Ramos (cell line): ENCODE results near the gene SIRPG.
"Not testable (repeated sequence)": the region's sequence is repeated elsewhere in the genome, so short reads cannot be mapped to it uniquely, and the experiment has no call there.

Experiments
- in situ Hi-C: fragments of 300-500 bp; cut with MboI; formaldehyde crosslinking; loops from one replicate; pipeline ENCODE4 v1.14.3; 2022; ENCODE audit warnings: low sequenced_read_pairs; ENCODE audit not compliant: unreplicated experiment

The SIRPG gene

DNA sequence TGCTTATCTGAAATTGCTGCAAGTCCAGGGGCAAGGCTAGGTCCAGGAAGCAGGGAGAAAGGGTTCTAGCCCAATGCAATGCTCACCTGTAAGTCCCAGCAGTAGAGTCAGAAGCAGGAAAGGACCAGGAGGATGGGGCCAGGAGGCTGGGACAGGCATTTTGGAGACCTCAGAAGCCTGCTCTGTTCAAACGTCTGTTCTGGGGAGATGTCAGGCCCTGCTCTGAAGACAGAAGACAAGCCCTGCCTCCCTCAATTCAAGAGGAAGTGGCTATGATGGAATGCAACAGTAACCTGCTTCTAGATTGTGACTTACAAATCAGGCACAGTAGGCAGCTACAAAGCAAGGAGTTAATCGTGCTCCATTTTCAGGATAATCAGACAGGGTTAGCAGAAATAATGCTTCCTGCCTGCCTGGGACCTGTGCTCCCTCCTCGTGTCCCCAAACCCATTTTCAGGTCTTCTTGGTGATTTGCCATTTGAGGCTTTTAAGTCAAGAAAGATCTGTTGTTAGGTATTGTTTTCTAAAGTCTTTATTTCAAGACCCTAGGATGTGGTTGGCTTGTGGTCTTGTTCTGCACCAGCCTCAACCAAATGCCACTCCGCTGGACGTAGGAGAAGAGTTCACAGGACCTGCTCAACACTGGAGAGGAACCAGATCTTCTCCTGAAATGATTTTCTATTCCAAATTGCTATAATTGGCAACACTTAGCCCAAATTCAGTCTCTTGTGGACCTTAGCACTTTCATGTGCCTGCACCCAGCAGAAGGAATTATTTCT, at the start of gene SIRPG:
Gene SIRPG (minus strand): TSS at position 224 of the 779 bp plus-strand sequence. CDS start 65 bp downstream, at position 159.
- in situ Hi-C loops = no loop called here

GRCh38 chr20:1706887-1707286, 49.3 kb upstream of the SIRPG start:
- in situ Hi-C loops = not testable (repeated sequence)

- in situ Hi-C loops = no loop called here
Measured at GRCh38 chr20:1706079-1706478, 48.5 kb upstream of the SIRPG start.

DNA sequence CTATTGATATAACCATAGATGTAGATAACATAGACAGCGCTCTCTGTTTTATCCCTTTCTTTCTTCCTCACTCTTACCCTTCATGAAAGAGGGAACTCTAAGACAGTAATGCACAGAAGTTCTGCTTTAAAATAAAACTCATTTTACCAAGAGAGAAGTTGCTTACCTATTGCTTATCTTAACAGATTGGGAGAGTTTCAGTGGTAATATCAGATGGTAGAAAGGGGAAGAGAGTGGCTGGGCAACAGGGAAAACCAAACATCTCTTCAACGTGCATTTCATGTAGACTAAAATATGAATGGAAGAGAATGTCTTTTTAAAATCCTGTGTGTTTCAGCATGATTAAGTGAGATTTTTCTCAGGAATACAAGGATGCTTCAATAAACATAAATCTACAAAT, 45.3 kb upstream of the SIRPG start:
- in situ Hi-C loops = no loop called here

- in situ Hi-C loops = no loop called here
Measured at GRCh38 chr20:1702328-1702727, 44.7 kb upstream of the SIRPG start.

GRCh38 chr20:1700990-1701389, 43.4 kb upstream of the SIRPG start:
- in situ Hi-C loops = no loop called here

- in situ Hi-C loops = no loop called here
Measured at GRCh38 chr20:1697592-1697991, 40.0 kb upstream of the SIRPG start.

DNA sequence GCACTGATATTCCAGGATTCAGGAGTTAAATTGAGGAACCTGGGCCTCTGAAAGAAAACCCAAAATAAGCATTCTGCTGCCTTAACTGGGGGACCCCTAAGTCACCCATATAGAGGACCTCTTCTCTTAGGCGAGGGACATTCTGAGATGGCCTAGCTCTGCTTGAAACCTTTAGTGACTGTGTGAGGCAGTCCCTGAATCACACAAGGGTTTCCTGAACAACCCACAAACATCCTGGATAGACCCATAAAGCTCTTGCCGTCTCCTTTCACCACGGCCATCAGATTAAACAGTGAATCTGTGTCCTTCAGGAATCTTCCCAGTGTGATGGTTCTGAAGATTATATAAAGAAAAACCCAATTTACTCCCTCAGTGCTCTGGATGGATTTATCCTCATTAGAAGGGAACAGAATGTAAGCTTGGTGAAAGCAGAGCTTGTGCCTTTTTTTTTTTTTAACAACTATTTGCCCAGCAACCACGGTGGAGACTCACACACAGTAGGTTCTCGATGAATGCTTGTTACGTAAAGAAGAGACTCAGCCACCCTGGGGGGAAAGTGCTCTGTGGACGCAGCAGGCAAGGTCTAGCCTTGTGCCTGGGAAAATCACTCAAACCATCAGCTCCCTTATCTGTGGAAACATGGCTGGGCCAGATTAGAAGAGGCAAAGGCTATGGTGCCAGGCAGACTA, 39.1 kb upstream of the SIRPG start:
- in situ Hi-C loops = no loop called here

GRCh38 chr20:1694672-1695071, 37.1 kb upstream of the SIRPG start:
- in situ Hi-C loops = no loop called here

DNA sequence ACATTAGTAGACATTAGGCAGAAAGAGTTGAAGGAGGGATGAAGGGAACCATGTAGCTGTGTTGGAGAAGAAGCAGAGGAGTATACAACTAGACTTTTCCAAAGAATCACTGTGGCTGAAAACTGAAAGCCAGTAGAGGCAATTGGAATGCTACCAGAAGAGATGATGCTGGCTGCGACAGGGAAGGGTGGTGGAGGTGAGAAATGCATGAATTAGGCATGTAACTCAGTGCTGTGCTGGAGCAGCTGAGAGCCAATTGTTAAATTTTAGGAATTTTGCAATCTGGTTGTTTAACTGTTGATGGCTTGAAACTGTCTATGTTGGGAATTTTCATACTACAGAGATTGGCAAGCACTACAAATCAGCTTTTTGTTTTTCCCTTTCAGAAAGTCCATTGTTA, 35.8 kb upstream of the SIRPG start:
- in situ Hi-C loops = no loop called here

GRCh38 chr20:1689721-1690120, 32.1 kb upstream of the SIRPG start:
- in situ Hi-C loops = no loop called here

DNA sequence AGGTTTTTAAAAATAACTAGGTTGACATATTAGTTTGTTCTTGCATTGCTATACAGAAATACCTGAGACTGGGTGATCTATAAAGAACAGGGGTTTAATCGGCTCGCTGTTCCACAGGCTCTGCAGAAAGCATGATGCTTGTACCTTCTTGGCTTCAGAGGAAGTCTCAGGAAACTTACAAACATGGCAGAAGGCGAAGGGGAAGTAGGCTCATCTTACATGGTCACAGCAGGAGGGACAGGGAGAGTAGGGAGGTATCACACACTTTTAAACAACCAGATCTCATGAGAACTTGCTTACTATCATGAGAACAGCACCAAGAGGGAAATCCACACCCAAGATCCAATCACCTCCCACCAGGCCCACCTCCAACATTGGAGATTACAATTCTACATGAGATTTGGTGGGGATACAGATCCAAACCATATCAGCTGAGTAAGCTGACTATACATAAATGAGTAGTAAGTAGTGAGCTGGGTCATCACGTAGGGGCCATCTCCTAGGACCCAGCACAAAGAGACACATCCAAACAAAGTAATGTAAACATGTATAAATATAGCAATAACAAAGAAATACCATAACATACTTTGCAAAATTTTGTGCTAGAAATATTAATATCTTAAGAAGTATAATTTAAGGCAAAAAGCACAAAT, 31.4 kb upstream of the SIRPG start:
- in situ Hi-C loops = no loop called here

DNA sequence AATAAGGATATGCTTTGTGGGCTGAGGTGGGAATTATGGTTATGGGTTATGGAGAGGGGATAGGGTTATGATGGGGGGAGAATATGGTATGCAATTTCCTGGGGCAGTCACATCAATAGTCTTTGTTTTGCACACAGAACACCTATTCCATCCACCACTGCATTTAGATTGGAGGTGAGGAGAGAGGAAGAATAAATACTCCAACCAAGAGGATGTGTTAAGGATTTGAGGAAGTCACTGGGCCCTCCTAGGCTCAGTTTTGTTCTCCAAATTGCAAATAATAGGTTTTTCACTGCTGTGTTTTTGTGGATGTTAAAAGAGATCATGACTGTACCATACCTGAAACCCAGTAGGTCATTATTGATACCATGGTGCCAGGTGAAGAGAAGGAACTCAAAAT, 29.5 kb upstream of the SIRPG start:
- in situ Hi-C loops = no loop called here

DNA sequence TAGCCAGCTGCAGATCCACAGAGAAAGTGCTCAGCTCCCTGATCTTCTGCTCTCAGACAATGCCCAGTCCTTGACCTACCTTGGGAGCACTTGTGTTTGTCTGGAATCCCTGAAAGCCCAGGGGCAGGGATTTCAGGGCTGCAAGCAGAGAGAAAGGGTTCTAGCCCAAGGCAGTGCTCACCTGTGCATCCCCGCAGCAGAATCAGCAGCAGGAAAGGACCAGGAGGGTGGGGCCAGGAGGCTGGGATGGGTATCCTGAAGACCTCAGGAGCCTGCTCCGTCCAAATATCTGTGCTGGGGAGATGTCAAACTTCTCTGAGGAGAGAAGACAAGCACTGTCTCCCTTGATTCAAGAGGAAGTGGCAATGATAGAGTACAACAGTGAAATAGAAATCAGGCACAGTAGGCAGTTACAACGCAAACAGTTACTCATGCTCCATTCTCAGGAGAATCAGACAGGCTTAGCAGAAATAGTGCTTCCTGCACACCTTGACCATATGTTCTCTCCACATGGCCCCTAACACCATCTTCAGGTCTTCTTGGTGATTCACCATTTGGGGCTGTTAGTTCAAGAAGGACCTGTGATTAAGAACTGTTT, 28.7 kb upstream of the SIRPG start:
- in situ Hi-C loops = no loop called here

DNA sequence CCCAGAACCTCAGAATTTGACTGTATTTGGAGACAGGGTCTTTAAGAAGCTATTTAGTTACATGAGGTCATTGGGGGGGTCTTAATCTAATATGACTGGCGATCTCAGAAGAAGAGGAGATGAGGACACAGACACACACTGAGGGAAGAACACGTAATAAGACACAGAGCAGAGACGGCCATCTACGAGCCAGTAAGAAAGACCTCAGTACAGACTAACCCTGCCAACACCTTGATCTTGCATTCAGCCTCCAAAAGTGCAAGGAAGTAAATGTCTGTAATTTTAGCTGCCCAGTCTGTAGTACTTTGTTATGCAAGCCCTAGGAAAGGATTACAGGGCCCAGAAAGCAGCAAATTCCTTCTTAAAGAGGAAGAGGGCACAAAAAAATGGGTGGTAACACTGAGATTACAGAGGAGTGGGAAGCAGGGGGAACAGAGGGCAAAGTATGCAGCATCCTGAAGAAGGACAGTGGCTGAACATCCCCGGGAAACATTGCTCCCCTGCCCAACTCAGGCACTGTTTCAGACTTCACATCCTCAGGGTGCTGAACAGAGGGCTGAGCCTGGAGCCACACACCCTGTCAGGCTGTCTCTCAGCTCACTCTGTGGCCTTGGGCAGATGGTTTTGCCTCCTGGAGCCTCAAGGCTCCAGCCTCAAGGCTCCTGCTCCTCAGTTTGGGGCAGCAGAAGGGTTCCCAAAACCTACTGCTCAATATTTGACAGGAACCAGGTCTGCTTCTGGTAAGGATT, 27.9 kb upstream of the SIRPG start:
- in situ Hi-C loops = no loop called here

DNA sequence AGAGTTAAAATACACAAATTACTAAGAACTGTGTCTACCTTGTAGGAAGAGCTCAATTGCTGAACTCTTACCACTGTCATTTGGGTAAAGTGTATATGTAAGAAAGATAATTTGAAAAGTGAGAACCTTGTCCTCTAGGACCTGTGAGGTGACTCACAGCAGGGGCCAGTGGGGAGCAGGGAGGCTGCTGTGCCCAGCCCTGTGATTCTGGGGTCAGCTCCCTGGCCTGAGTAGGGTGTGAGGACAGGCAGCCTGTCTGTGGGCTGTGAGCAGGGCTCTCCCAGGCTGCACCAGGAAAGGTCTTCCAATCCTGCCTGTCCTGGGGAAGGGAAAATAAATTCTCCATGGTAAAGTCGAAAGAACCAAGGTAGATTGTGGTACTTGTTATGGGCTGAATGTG, 27.3 kb upstream of the SIRPG start:
- in situ Hi-C loops = no loop called here

GRCh38 chr20:1676650-1677049, 19.1 kb upstream of the SIRPG start:
- in situ Hi-C loops = no loop called here

DNA sequence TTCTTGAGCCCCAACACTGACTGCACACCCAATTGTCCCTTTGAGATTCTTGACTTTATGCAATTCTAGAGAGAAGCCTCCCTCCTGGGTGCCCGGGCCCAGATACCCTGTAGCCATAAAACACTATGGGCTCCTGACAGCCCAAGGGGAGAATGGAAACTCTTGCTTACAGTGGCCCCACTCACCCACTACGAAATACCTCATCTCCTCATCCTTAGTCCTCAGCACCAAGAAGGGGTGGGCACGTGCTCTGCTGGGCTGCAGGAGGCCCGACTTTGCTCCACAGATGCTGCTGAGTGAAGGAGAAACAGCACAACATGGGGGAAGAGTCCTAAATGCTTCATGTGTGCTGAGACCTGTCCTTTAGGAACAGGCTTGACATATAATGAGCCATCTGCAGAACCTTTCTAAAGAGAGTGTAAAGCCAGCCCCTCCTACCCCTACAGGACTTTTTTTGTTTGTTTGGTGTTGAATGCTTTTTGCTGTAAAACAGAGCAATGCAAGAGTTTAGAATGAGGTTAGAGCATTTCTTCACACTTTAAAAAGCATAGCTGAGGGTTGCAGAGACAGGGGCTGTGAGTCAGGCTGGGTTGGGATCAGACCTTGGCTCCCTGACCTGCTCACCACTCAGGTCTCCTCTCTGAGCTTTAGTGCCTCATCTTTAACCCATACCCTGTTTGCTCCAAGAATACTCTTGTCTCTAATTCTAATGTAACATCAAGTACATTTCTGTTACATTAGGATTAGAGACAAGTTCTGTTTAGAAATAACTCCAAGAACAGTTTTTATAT, 17.6 kb upstream of the SIRPG start:
- in situ Hi-C loops = no loop called here

- in situ Hi-C loops = no loop called here
Measured at GRCh38 chr20:1674361-1674760, 16.8 kb upstream of the SIRPG start.

DNA sequence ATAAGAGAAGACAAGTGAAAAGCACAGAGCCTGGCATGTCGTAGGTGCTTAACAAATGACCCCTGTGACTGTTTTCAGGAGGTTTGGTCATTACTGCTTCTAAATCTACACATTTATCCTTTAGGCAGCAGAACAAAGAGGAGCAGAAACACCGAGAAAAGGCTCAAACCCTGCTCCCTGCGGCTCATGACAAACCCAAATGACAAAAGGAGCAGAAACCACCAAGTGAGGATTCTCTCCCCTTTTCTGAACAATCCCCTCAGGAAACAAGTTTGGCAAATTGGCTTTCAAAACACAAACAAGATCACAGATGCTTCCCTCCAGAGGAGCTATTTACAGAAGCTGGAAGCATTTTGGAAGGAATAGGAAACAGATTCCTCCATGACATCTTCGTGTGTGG, 15.8 kb upstream of the SIRPG start:
- in situ Hi-C loops = no loop called here
